HEK293T (cell line): ENCODE data around the gene KIF17.

Experiments used
- ARNT ChIP-seq: fragments of 450-650 bp; IDR thresholded peaks from 2 replicates; pipeline ENCODE4 v1.6.1; 2017; ENCODE audit warnings: mild to moderate bottlenecking
- BHLHE40 ChIP-seq: fragments of 450-650 bp; IDR thresholded peaks from 2 replicates; pipeline ENCODE4 v1.6.1; 2016; ENCODE audit warnings: mild to moderate bottlenecking, moderate library complexity, borderline replicate concordance
- ELF4 ChIP-seq: fragments of 450-650 bp; IDR thresholded peaks from 2 replicates; pipeline ENCODE4 v1.6.1; 2017; ENCODE audit warnings: antibody characterized with exemption
- FOXA1 ChIP-seq: fragments of 450-650 bp; IDR thresholded peaks from 2 replicates; pipeline ENCODE4 v1.6.1; 2016; ENCODE audit warnings: mild to moderate bottlenecking
- FOXK2 ChIP-seq: fragments of 450-650 bp; IDR thresholded peaks from 2 replicates; pipeline ENCODE4 v1.6.1; 2016; ENCODE audit warnings: mild to moderate bottlenecking
- FOXM1 ChIP-seq: fragments of 450-650 bp; IDR thresholded peaks from 2 replicates; pipeline ENCODE4 v1.6.1; 2017; ENCODE audit warnings: mild to moderate bottlenecking, borderline replicate concordance
- HDGF ChIP-seq: fragments of 450-650 bp; IDR thresholded peaks from 2 replicates; pipeline ENCODE4 v1.6.1; 2017; ENCODE audit warnings: antibody characterized with exemption, borderline replicate concordance
- L3MBTL2 ChIP-seq: fragments of 450-650 bp; conservative IDR thresholded peaks from 2 replicates; pipeline ENCODE4 v1.6.1; 2016; ENCODE audit warnings: mild to moderate bottlenecking
- LEF1 ChIP-seq: fragments of 450-650 bp; IDR thresholded peaks from 2 replicates; pipeline ENCODE4 v1.6.1; 2017; ENCODE audit warnings: mild to moderate bottlenecking, borderline replicate concordance
- PKNOX1 ChIP-seq: fragments of 450-650 bp; IDR thresholded peaks from 2 replicates; pipeline ENCODE4 v1.6.1; 2016
- SP1 ChIP-seq: fragments of 450-650 bp; IDR thresholded peaks from 2 replicates; pipeline ENCODE4 v1.6.1; 2017
- SUZ12 ChIP-seq: fragments of 450-650 bp; IDR thresholded peaks from 2 replicates; pipeline ENCODE4 v1.6.1; 2016; ENCODE audit warnings: mild to moderate bottlenecking
- TARDBP ChIP-seq: fragments of 450-650 bp; IDR thresholded peaks from 2 replicates; pipeline ENCODE4 v1.6.1; 2016
- ZNF384 ChIP-seq: fragments of 450-650 bp; IDR thresholded peaks from 2 replicates; pipeline ENCODE4 v1.6.1; 2016

GRCh38 chr1:20727746-20728316 lies 10.0 kb upstream of the KIF17 start:
- no peak for TF ChIP-seq TARDBP
- no peak for TF ChIP-seq HDGF
- TF ChIP-seq SP1, result no peak
- no peak for TF ChIP-seq FOXK2
- TF ChIP-seq PKNOX1, result no peak
- no peak for TF ChIP-seq FOXA1
- TF ChIP-seq SUZ12, result no peak
- no peak for TF ChIP-seq FOXM1
- no peak for TF ChIP-seq LEF1
- no peak for TF ChIP-seq BHLHE40
- no peak for TF ChIP-seq ARNT
- TF ChIP-seq ZNF384, result no peak
- TF ChIP-seq L3MBTL2, result no peak
- no peak for TF ChIP-seq ELF4
